CD4-positive, alpha-beta memory T cell (primary cell): Measurements from ENCODE around the gene TBCB. TPM values are rescaled to one million over a fixed set of nuclear protein-coding genes. Genes with fewer than 3 reads are reported as not detected.

Experiments used
- CTCF ChIA-PET: fragments of 350-600 bp; sonication (Branson Sonifier 250); formaldehyde crosslinking; loops from one replicate; lab custom pipeline; 2021; ENCODE audit warnings: inconsistent platforms; ENCODE audit not compliant: partially characterized antibody; lab: Charles Lee
- POLR2A ChIA-PET: fragments of 350-600 bp; sonication (Branson Sonifier 250); formaldehyde crosslinking; loops from one replicate; lab custom pipeline; 2021; ENCODE audit not compliant: partially characterized antibody; lab: Charles Lee
- DNase-seq, 5 donors: peaks; one replicate each; pipeline versions ENCODE4 v3.0.0 to v3.0.0-alpha.2; 2020 to 2022; ENCODE audit warnings: mixed read lengths in 1 of 5
- H3K27ac ChIP-seq: one replicate; pipeline ENCODE4 v1.7.0; 2013; ENCODE audit warnings: low read depth, low read length
- H3K27me3 ChIP-seq: 2 replicates; pipeline ENCODE4 v1.7.0; 2013; ENCODE audit warnings: mild to moderate bottlenecking, low read length, moderate library complexity; ENCODE audit not compliant: insufficient read depth
- H3K36me3 ChIP-seq: 2 replicates; pipeline ENCODE4 v1.7.0; 2013; ENCODE audit warnings: mild to moderate bottlenecking, low read length, moderate library complexity; ENCODE audit not compliant: insufficient read depth
- H3K4me1 ChIP-seq: 2 replicates; pipeline ENCODE4 v1.7.0; 2013; ENCODE audit warnings: mild to moderate bottlenecking, low read length, moderate library complexity; ENCODE audit not compliant: insufficient read depth
- H3K4me3 ChIP-seq, 2 donors: one replicate each; pipeline ENCODE4 v1.7.0; 2013; ENCODE audit warnings: low read length in 2 of 2, mild to moderate bottlenecking in 1 of 2
- H3K9me3 ChIP-seq, 2 donors: one replicate each; pipeline ENCODE4 v1.7.0; 2013; ENCODE audit warnings: low read length in 2 of 2, control low read depth in 1 of 2; ENCODE audit not compliant: control insufficient read depth in 1 of 2
- H3K27ac Mint-ChIP-seq, 7 donors: one replicate each; pipeline ENCODE4 v1.8.0; 2020 to 2021; ENCODE audit warnings: mixed read lengths in 7 of 7, mild to moderate bottlenecking in 6 of 7, inconsistent platforms in 3 of 7, moderate library complexity in 3 of 7
- H3K27me3 Mint-ChIP-seq, 2 donors: one replicate each; pipeline ENCODE4 v1.8.0; 2020 to 2021; ENCODE audit warnings: mixed read lengths in 2 of 2
- H3K36me3 Mint-ChIP-seq, 2 donors: one replicate each; pipeline ENCODE4 v1.8.0; 2020 to 2021; ENCODE audit warnings: mixed read lengths in 2 of 2, inconsistent platforms in 1 of 2, mild to moderate bottlenecking in 1 of 2
- H3K4me1 Mint-ChIP-seq, 4 donors: one replicate each; pipeline ENCODE4 v1.8.0; 2020 to 2021; ENCODE audit warnings: mixed read lengths in 4 of 4, mild to moderate bottlenecking in 1 of 4
- H3K4me3 Mint-ChIP-seq, 8 donors: one replicate each; pipeline ENCODE4 v1.8.0; 2020 to 2021; ENCODE audit warnings: mixed read lengths in 8 of 8, mild to moderate bottlenecking in 7 of 8, moderate library complexity in 6 of 8, inconsistent platforms in 3 of 8
- H3K9me3 Mint-ChIP-seq, 8 donors: one replicate each; pipeline ENCODE4 v1.8.0; 2020 to 2021; ENCODE audit warnings: mixed read lengths in 8 of 8, mild to moderate bottlenecking in 5 of 8, inconsistent platforms in 3 of 8, moderate library complexity in 1 of 8
- intact Hi-C: fragments of 100-400 bp; cut with micrococcal nuclease; formaldehyde crosslinking; loops from one replicate; pipeline ENCODE4 v1.15.1; 2023
- polyA plus RNA-seq, 2 donors: library from polyadenylated mRNA; unstranded; fragments of 300-500 nt; fragmentation: Illumina TruSeq; gene quantifications; one replicate each; pipeline ENCODE4 v1.2.3, GENCODE V29; 2021
- total RNA-seq, 2 experiments: library from RNA; stranded (reverse); gene quantifications; one replicate each; pipeline ENCODE4 v1.2.3, GENCODE V29; 2021

The TBCB gene
- total and polyA plus RNA-seq, 4 experiments from 2014 or later, result 148 to 308 (median 202) TPM

DNA sequence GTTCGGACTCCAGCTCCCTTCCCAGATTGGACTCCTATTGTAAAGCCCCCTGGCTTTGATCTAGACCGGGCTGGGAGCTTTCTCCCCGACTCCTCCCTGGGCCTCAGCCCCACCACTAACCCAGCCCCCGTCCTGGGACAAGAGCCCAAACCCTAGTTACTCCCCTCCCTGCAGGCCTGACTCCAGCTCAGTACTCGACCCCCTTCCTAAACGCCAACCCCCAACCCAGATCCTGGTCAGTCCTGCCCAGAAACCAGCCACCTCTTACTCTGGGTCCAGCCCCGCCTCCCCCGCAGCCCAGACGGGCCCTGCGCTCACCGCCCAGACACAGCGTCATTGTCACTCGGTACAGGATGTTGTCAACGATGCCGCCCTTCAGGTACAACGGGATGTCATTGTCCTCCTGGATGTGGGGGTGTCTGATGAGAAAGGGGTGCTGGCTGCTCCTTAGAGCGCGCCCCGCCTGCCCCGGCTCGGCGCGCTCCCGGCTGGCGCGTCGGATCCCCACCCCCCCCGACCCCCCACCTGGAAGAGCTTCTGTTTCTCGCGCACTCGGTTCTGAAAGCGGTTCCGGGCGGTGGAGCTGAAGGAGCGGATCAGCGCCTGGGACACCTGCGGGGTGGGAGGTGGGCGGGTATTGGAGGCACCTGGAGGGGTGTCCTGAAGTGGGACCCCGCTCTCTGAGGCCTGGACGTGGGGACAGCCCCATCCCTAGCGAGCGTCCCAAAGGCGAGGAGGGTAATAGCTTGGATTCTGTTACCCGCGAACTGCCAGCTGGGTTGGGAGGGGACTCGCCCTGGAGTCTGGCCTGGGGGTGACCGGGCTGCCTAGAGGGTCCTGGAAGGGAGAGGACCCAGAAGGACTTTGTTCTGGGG lies 36.1 kb downstream of the TBCB start:
- Histone ChIP-seq H3K27me3 (no peaks in the 10 kb centered on the region), H3K4me3 (no peak overlapping the region), H3K4me1 (no peaks in the 10 kb centered on the region), H3K9me3 (no peaks in the 10 kb centered on the region), H3K36me3 (peaks cover 41% of the 10 kb centered on the region), H3K27ac (no peak overlapping the region)
- H3K27ac Mint-ChIP-seq, result no peak overlapping the region
- H3K27me3 Mint-ChIP-seq, result no peaks in the 10 kb centered on the region
- ChIA-PET POLR2A (interaction anchor here (0.8 kb wide), 1 partner anchor 23 kb away, joined by 3 read pairs; no protein-coding TSS in a partner anchor), CTCF (interaction anchor here (1.1 to 1.2 kb wide), 2 partner anchors 18 to 24 kb away, joined by 3 to 4 read pairs; no protein-coding TSS in a partner anchor)
- intact Hi-C loops, result no loop called here
- H3K9me3 Mint-ChIP-seq, result no peaks in the 10 kb centered on the region
- peaks cover 0 to 8% (median 5%) of the 10 kb centered on the region in 4 donors for H3K4me1 Mint-ChIP-seq
- peaks cover 30 to 43% of the 10 kb centered on the region in 2 donors for H3K36me3 Mint-ChIP-seq
- DNase-seq, result no peak
- no peak overlapping the region for H3K4me3 Mint-ChIP-seq

DNA sequence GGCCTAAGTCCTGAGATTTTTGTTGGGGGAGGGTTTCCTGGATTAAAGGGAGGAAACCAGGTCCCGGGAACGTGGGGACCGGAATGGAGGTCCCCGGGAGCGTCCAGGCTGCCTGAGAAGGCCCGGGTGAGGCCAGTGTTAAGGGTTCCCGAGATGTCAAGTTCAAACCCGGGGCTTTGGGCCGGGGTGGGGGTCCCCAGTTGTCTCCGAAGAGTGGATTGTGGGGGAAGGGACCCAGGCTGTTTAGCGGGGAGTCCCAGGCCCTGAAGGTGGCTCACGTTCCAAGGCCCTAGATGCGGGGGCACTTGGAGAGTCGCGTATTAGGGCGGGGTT lies 36.7 kb downstream of the TBCB start:
- intact Hi-C loops, result no loop called here
- ChIA-PET CTCF (no interaction called here), POLR2A (no interaction called here)
- no peaks in the 10 kb centered on the region for H3K27me3 Mint-ChIP-seq
- Histone ChIP-seq H3K27ac (no peak overlapping the region), H3K27me3 (no peaks in the 10 kb centered on the region), H3K4me1 (no peaks in the 10 kb centered on the region), H3K4me3 (no peak overlapping the region), H3K9me3 (no peaks in the 10 kb centered on the region), H3K36me3 (peaks cover 35% of the 10 kb centered on the region)
- H3K9me3 Mint-ChIP-seq, result no peaks in the 10 kb centered on the region
- peaks cover 0 to 8% (median 3%) of the 10 kb centered on the region in 4 donors for H3K4me1 Mint-ChIP-seq
- no peak overlapping the region for H3K4me3 Mint-ChIP-seq
- H3K36me3 Mint-ChIP-seq, result peaks cover 24 to 38% of the 10 kb centered on the region in 2 donors
- H3K27ac Mint-ChIP-seq, result no peak overlapping the region
- DNase-seq, result no peak

DNA sequence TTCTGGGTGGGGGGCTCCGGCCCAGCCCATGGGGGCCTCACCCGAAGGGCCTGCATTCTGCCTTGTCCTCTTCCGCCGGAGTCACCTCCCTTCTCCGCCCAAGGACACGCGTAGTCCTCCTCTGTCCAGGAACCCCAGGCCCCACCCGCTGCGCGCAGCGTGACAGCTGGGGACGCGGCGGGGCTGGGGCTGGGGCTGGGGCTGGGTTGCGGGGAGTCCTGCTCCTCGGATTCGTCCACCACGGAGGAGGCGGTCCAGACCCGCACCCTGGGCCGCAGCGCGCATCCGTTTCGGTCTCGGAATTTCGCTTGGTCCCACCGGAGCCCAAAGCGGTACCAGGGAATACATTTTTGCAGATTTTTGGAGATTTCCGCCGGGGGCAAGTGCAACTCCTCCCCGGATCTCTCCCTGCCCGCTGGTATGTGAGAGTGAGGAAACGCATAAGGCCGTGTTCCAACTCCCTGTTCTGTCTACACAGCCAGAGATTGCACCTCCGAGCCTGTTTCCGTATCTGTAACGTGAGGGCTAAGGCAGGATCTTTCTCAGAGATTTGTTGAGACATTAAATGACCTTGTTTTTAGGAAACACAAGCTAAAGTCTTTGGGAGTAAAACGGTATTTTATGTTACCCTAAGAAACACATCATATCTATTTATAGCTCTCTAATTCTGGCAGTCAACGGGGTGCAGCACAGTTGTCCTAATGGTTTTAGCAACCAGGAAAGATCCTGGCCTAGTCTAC lies 37.3 kb downstream of the TBCB start, which contains the start of gene COX7A1:
Gene COX7A1 (minus strand): TSS at position 96 of the 740 bp plus-strand sequence. CDS start 40 bp downstream, at position 56.
- Histone ChIP-seq H3K27me3 (no peaks in the 10 kb centered on the region), H3K4me3 (no peak within 1 kb of the TSS), H3K9me3 (no peaks in the 10 kb centered on the region), H3K4me1 (no peaks in the 10 kb centered on the region), H3K36me3 (peaks cover 31% of the 10 kb centered on the region), H3K27ac (no peak within 1 kb of the TSS)
- Mint-ChIP-seq H3K36me3 (peaks cover 21 to 35% of the 10 kb centered on the region in 2 donors), H3K27me3 (no peaks in the 10 kb centered on the region), H3K27ac (no peak within 1 kb of the TSS), H3K9me3 (no peaks in the 10 kb centered on the region), H3K4me3 (no peak within 1 kb of the TSS), H3K4me1 (peaks cover 0 to 8% (median under 1%) of the 10 kb centered on the region in 4 donors)
- DNase-seq, result no peak
- ChIA-PET POLR2A (interaction anchor here (0.6 to 1.2 kb wide), 2 partner anchors 17 to 25 kb away, joined by 3 to 5 read pairs; no protein-coding TSS in a partner anchor), CTCF (interaction anchor here (1.0 to 1.8 kb wide), 2 partner anchors 10 to 25 kb away, joined by 5 to 7 read pairs; no protein-coding TSS in a partner anchor)
- intact Hi-C loops, result no loop called here

DNA sequence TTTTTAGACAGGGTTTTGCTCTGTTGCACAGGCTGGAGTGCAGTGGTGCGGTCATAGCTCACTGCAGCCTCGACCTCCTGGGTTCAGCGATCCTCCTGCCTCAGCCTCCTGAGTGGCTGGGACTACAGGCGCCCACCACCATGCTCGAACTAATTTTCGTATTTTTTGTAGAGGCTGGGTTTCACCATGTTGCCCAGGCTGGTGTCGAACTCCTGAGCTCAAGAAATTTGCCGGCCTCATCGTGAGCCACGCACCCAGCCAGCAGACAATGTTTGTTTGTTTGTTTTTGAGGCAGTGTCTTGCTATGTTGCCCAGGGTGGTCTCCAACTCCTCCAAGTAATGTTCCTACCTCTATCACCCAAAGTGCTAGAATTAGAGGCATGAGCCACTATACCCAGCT lies 37.9 kb downstream of the TBCB start:
- Histone ChIP-seq H3K27me3 (no peaks in the 10 kb centered on the region), H3K4me1 (no peaks in the 10 kb centered on the region), H3K4me3 (no peak overlapping the region), H3K27ac (no peak overlapping the region), H3K36me3 (peaks cover 26% of the 10 kb centered on the region), H3K9me3 (no peaks in the 10 kb centered on the region)
- H3K9me3 Mint-ChIP-seq, result no peaks in the 10 kb centered on the region
- CTCF ChIA-PET, result interaction anchor here (1.0 to 1.8 kb wide), 2 partner anchors 10 to 25 kb away, joined by 5 to 7 read pairs; no protein-coding TSS in a partner anchor
- no peak for DNase-seq
- intact Hi-C loops, result no loop called here
- POLR2A ChIA-PET, result interaction anchor here (0.6 to 1.2 kb wide), 2 partner anchors 17 to 25 kb away, joined by 3 to 5 read pairs; no protein-coding TSS in a partner anchor
- peaks cover 0 to 7% (median 2%) of the 10 kb centered on the region in 4 donors for H3K4me1 Mint-ChIP-seq
- no peak overlapping the region for H3K4me3 Mint-ChIP-seq
- H3K36me3 Mint-ChIP-seq, result peaks cover 18 to 30% of the 10 kb centered on the region in 2 donors
- H3K27me3 Mint-ChIP-seq, result no peaks in the 10 kb centered on the region
- no peak overlapping the region for H3K27ac Mint-ChIP-seq

DNA sequence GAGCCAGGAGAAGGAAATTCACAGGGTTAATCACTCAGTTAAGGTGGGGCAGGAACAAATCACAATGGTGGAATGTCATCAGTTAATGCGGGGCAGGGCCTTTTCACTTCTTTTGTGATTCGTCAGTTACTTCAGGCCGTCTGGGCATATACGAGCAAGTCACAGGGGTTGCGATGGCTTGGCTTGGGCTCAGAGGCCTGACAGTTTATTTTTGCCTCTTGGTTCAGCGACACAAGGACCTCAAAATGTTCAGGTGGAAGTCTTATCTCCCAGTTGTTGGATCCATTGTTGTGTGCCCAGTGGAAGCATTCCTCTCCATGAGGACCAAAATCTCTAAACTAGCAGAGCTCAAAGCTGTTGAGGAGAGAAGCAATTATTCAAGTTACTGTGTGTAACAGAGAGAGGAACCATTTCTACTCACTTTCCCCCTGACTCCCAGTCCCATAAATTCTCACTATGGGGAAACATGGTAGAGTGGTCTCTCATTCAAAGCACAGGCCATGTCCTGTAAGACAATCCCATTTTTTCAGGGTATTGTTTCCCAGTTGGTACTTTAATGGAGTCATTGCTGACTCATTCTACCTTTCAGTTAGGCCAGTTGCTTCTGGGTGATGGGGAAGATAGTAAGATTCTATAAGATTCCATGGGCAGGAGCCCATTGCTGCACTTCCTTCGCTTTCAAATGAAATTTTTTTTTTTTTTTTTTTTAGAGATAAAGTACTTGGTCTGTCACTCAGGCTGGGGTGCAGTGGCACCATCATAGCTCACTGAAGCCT lies 45.7 kb downstream of the TBCB start:
- no peak overlapping the region for H3K4me3 Mint-ChIP-seq
- intact Hi-C loops, result no loop called here
- H3K27me3 Mint-ChIP-seq, result no peaks in the 10 kb centered on the region
- no peaks in the 10 kb centered on the region for H3K27me3 ChIP-seq
- peak overlapping the region in 2 of 7 donors; percentile 29 to 74 for H3K27ac Mint-ChIP-seq
- peaks cover 0 to 4% (median under 1%) of the 10 kb centered on the region in 4 donors for H3K4me1 Mint-ChIP-seq
- H3K9me3 Mint-ChIP-seq, result peaks cover 0 to 1% (median 0%) of the 10 kb centered on the region in 8 donors
- H3K4me3 ChIP-seq, result no peak overlapping the region
- peaks cover 0 to 7% of the 10 kb centered on the region in 2 donors for H3K36me3 Mint-ChIP-seq
- no peaks in the 10 kb centered on the region for H3K4me1 ChIP-seq
- DNase-seq, result no peak
- ChIA-PET POLR2A (no interaction called here), CTCF (no interaction called here)
- no peaks in the 10 kb centered on the region for H3K9me3 ChIP-seq
- no peak overlapping the region for H3K27ac ChIP-seq
- H3K36me3 ChIP-seq, result no peaks in the 10 kb centered on the region

DNA sequence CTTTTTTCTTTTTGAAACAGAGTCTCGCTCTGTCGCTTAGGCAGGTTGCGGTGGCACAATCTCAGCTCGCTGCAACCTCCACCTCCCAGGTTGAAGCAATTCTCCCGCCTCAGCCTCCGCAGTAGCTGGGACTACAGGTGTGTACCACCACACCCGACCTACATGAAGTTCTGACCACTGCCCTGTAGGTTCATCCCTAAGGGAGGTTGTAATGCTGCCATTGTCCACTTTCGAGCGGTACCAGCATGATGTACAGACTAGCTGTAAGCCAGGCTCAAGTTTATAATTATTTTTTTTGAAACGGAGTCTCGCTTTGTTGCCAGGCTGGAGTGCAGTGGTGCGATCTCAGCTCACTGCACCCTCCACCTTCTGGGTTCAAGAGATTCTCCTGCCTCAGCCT lies 48.5 kb downstream of the TBCB start:
- H3K27ac Mint-ChIP-seq, result peak overlapping the region in 2 of 7 donors; percentile 2 to 76
- H3K4me3 Mint-ChIP-seq, result no peak overlapping the region
- H3K9me3 Mint-ChIP-seq, result peaks cover 0 to 1% (median 0%) of the 10 kb centered on the region in 8 donors
- ChIA-PET CTCF (no interaction called here), POLR2A (interaction anchor here (0.9 kb wide), 1 partner anchor 24 kb away, joined by 3 read pairs; the partner anchor contains the start of gene CAPNS1)
- H3K36me3 Mint-ChIP-seq, result peaks cover 0 to 9% of the 10 kb centered on the region in 2 donors
- H3K27me3 ChIP-seq, result no peaks in the 10 kb centered on the region
- no peak for DNase-seq
- H3K4me1 ChIP-seq, result no peaks in the 10 kb centered on the region
- H3K27ac ChIP-seq, result no peak overlapping the region
- no peaks in the 10 kb centered on the region for H3K4me1 Mint-ChIP-seq
- H3K9me3 ChIP-seq, result no peaks in the 10 kb centered on the region
- no peaks in the 10 kb centered on the region for H3K27me3 Mint-ChIP-seq
- no peaks in the 10 kb centered on the region for H3K36me3 ChIP-seq
- H3K4me3 ChIP-seq, result no peak overlapping the region
- intact Hi-C loops, result no loop called here
